ENCODE results near the gene KICS2.

GRCh38 chr12:64177001-64177400 is 45.1 kb downstream of the KICS2 start:
- TF ChIP-seq, protein P1, sequence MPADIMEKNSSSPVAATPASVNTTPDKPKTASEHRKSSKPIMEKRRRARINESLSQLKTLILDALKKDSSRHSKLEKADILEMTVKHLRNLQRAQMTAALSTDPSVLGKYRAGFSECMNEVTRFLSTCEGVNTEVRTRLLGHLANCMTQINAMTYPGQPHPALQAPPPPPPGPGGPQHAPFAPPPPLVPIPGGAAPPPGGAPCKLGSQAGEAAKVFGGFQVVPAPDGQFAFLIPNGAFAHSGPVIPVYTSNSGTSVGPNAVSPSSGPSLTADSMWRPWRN (IDR thresholded peaks at IDR 0.05; ENCODE audit: low read depth): no peak
- TF ChIP-seq NCOA1 (IDR thresholded peaks at IDR 0.05; ENCODE audit: low read depth): no peak

All from K562 (cell line).